SKM-1 (cell line): ENCODE results near the gene TMEM181.

Experiments used
- DNase-seq: peaks from one replicate; lab custom pipeline; 2025; ENCODE audit not compliant: unreplicated experiment; lab: John Stamatoyannopoulos, UW

Gene TMEM181

DNA sequence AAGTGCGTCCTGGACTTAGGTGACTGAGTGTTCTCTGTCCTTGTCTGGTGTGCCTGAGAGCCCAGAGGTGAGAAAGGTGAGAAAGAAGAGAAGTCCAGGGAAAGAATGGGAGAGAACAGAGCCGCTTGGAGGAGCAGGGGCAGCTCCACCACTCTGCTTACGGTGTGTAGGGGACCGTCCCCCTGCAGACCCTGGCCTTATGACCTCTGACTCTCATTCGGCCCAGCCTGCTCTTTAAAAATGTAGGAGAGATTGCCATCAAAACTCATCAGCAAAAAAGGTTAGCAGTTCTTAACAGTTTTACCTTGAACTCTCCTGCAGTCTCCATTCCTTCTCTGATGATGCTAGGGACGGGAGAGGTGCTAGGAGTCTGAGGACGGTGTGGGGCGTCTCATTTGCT lies 2.0 kb downstream of the TMEM181 start:
- no peak for DNase-seq

DNA sequence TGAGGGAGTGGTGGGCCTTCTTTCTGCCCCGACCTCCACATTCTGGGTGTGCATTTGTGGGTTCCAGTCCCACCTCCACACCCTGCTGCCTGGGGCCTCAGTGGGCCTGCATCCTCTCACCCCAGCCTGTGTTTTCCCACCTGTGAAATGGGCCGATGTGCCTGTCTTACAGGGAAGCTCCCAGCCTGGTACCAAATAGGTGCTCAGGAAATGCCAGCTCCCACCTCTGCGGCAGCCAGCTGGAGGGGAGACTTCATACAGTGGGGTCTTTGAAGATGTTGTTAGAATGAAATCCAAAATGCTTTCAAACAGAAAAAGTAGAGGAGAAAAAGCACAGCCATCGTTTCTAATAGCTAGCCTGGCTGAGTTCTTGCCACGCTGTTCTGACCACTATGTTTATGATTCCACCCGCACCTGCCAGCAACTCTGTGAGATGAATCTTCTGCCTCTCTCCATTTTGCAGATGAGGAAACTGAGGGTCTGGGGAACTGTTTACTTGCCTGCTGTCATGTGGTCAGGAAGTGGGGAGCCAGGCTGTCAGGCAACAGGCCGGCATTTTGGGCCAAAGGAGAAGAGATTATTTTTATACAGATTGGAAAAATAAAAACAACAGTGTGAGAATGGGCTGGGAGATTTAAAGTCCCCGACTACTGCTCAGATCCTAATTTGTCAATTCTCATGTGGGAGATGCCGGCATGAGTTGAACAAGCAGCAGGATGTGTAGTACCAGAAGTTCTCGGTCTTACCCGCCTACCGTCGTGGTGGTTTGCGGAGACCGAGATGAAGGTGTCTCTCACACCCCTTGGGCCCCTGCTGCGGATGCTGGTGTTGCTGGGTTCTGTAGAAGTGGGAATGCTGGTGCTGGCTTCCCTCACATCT lies 4.6 kb downstream of the TMEM181 start:
- DNase-seq = no peak

- DNase-seq = no peak
Measured at GRCh38 chr6:158565122-158565429, 5.2 kb downstream of the TMEM181 start.

DNA sequence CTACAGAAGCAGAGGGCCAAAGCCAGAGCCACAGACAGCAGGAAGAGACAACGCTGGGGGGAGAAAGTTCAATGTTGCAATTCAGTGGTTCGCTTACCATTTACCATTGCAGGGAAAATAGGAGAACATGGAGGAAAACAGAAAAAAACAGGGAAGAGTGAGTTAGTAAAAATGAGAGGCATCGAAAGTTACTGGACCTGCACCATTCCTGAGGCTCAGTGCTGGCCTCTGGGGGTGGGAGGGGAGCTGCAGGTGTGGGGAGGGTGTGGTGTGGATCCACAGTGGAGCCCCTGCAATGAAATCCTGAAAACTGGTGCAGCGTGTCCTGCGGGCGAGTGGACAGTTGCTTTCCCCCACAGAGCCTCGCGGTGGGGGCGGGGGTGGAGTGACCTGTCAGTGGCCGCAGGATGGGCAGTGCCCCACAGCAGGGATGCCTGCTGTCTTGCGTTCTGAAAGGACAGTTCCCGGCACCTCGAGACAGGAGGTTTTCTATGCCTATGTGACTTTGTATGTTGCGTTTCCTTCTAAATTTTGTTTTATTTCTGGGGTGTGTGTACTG lies 5.7 kb downstream of the TMEM181 start:
- no peak for DNase-seq

DNA sequence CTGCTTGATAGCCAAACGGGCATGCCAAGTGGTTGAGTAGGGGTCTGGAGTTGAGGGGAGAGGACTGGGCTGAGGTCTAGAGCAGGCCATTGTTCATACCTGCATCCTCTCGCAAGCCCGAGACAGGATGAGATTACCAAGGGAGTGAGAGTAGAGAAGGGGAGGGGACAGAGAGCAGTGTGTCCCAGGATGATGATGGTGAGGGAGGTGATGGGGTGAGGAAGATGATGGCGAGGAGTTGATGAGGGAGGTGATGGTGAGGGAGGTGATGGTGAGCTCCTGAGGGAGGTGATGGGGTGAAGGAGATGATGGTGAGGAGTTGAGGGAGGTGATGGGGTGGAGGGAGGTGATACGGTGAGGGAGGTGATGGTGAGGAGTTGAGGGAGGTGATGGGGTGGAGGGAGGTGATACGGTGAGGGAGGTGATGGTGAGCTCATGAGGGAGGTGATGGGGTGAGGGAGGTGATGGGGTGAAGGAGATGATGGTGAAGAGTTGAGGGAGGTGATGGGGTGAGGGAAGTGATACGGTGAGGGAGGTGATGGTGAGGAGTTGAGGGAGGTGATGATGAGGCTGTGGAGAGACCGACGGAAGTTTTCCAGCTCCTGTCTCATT lies 6.4 kb downstream of the TMEM181 start:
- no peak for DNase-seq

GRCh38 chr6:158567152-158567551 lies 7.3 kb downstream of the TMEM181 start:
- DNase-seq = no peak

DNA sequence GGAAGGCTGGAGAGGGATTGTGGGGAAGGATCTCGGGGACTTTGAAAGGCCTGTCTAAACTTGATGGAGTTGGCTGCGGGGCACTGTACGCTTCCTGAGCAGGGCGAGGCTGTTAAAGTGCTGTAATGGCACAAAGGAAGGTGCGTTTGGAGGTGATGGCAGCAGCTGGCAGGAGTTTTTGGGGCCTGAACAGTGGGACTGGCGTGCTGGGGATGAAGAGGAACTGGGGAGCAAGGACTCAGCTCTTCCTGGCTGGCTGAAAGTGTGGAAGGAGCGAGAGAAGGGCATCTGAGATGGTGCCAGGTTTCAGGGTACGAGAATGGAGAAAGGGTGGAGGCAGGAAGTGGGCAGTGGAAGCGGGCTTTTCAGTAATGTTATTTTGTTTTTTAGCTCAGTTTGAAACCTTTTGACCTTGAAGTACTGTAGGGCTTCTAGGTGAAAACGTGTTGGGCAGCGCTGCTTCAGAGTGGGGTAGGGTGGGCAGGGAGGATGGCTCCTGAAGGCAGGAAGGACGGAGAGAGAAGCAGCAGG lies 8.0 kb downstream of the TMEM181 start:
- no peak for DNase-seq

DNA sequence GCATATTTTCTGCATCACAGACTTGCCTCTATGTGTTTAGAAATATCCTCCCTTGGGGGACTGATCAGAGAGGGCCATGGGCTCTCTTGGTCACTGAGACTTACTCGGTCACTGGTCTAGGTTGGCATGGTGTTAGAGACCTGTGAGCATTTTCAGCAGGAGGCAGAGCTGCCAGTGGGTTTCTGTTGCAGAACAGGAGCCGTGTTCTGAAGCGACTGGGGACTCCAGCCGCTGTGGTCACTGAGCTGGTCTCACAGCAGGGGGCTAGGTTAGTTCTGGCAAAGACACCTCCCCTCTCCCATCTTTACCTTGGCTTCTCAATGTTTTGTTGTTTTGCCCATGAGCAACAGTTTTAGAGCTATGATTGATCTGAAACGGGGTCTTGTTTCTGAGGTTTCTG lies 8.7 kb downstream of the TMEM181 start:
- no peak for DNase-seq

- DNase-seq = no peak
Measured at GRCh38 chr6:158569036-158569435, 9.1 kb downstream of the TMEM181 start.

GRCh38 chr6:158570681-158570962 lies 10.7 kb downstream of the TMEM181 start:
- DNase-seq = no peak

DNA sequence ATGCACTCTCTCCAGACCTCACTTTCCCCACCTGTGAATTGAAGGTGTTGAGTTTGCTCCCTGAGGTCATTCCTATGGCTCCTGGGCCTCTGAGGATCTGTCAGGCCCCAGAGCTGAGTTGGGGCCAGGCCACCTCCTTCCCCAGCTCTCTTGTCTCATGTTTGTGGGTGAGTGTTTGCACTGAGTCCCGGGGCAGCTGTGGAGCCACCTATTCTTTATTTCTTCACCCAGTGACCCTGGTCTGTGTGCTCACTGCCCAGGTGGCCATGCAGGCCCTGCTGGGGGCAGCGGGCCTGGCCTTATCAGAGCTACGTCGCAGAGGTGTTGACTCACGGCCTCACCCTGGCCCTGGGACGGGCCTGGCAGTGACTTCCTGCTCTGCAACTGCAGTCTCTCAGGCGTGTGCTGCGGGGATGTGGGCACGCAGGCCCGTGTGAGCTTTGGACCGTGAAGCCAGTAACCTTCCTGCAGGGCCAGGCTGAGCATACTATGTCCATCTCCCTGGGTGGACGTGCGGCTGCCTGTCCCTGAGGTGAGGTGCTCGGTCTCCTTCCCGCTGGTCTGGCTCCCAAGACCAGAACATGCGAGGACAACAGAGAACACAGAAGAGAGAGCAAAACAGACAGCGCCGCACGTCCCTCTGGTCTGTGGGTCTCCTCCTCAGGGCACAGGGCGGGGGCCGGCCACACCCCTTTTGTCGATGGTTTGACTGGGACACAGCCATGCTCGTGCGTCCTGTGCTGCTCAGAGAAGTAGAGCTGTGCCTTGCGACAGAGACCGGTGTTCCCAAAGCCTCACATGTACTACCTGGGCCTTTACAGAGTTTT lies 12.1 kb downstream of the TMEM181 start:
- no peak for DNase-seq

DNA sequence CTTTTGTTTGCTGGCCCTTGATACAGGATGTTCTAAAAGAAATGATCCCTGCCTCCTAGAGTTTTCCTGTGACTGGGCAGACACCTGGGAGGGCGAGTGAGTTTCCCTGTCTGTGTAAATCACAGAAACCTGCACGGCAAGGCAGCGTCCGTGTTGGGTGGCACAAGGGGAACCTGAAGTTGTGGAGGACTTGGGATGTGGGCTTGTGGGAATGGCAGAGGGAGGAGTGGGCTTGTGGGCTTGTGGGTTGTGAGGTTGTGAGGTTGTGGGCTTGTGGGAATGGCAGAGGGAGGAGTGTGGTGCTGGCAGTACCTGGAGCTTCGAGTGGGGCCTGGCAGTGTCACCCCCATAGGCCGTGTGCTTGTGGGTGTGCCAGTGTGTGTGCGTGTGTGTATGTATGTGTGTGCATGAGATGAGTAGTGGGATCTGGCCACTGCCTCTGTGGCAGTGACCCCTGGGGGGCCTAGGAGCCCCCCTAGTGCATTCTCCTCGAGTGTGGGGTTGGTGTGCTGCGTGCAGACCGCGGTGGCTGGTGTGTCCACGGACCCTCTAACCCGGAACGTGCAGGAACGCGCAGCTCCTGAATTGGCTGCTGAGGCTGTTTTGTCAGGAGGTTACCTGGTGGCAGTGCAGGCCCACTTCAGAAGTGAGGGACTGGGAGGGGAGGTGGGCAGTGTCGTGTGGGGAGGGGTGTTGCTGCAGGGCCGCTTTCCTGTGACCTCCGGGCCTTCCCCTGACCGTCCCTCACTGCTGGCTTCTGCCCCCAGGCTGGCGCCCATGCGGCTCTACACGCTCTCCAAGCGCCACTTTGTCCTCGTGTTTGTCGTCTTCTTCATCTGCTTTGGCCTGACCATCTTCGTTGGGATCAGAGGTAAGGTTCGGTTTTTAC lies 13.0 kb downstream of the TMEM181 start:
- no peak for DNase-seq

GRCh38 chr6:158573542-158573931 lies 13.6 kb downstream of the TMEM181 start:
- no peak for DNase-seq

- no peak for DNase-seq
Measured at GRCh38 chr6:158574800-158575199, 14.9 kb downstream of the TMEM181 start.

DNA sequence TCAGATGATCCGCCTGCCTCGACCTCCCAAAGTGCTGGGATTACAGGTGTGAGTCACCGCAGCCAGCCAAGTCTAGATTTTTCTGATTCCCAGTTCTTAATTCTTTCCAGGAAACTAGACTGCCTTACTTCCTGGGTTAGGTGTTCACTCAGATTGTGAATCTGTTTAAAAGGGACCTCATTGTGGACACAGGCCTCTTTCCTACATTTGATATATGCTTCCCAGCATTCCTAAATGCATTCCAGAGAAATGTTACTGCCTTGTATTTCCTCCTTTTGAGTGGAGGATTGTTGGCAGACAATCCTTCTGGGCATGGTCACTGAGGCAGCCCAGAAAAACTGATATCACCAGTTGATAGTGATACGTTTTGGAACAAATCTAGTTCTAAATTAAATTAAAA lies 15.7 kb downstream of the TMEM181 start:
- DNase-seq = no peak

- no peak for DNase-seq
Measured at GRCh38 chr6:158584236-158584651, 24.4 kb downstream of the TMEM181 start.

GRCh38 chr6:158586652-158587051 lies 26.8 kb downstream of the TMEM181 start:
- DNase-seq = no peak

GRCh38 chr6:158589366-158589765 lies 29.5 kb downstream of the TMEM181 start:
- DNase-seq = no peak

- no peak for DNase-seq
Measured at GRCh38 chr6:158591134-158591809, 31.4 kb downstream of the TMEM181 start.

DNA sequence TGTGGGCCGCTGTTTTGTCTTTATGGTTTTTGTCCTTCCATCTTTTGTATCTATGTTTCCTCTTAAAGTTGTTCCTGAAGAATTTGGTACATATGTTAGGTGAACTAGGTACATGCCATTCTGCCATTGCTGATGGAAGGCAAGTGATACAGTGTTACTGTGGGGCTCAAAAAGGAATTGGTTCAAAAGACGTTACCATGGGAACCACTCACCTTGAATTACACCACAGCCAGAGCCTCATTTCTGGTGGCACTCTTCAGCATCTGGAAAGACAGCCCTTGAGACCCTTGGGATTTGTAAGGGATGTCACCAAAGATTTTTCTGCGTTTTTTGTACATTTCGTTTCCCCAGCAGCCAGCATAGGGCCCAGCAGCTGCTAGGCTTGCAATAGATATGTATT lies 31.9 kb downstream of the TMEM181 start:
- no peak for DNase-seq
